MM.1S (cell line): Measurements from ENCODE around the gene MS4A18.

Experiments
- DNase-seq: peaks from one replicate; pipeline ENCODE4 v3.0.0-alpha.2; 2015
- H2AFZ ChIP-seq: fragments of 300-600 bp; sonication (generic); 2 replicates; pipeline ENCODE4 v1.6.0; 2016; ENCODE audit warnings: antibody characterized with exemption, low read length
- H3F3A ChIP-seq: fragments of 300-600 bp; sonication (generic); 2 replicates; pipeline ENCODE4 v1.6.1; 2016; ENCODE audit warnings: mild to moderate bottlenecking, antibody characterized with exemption, low read length, moderate library complexity, mixed read lengths; ENCODE audit not compliant: insufficient read depth
- H3K27ac ChIP-seq: fragments of 300-600 bp; sonication (generic); 2 replicates; pipeline ENCODE4 v1.5.1; 2016; ENCODE audit warnings: mild to moderate bottlenecking, low read length
- H3K27me3 ChIP-seq: fragments of 300-600 bp; sonication (generic); replicated peaks from 2 replicates; pipeline ENCODE4 v1.6.0; 2016; ENCODE audit warnings: low read length; ENCODE audit not compliant: insufficient read depth
- H3K36me3 ChIP-seq: fragments of 300-600 bp; sonication (generic); replicated peaks from 2 replicates; pipeline ENCODE4 v1.6.1; 2016; ENCODE audit warnings: mild to moderate bottlenecking, low read length, mixed read lengths; ENCODE audit not compliant: insufficient read depth
- H3K4me1 ChIP-seq: fragments of 300-600 bp; sonication (generic); 2 replicates; pipeline ENCODE4 v1.6.1; 2016; ENCODE audit warnings: low read length, mixed read lengths
- H3K4me2 ChIP-seq: fragments of 300-600 bp; sonication (generic); 2 replicates; pipeline ENCODE4 v1.6.0; 2016; ENCODE audit warnings: low read depth, low read length
- H3K4me3 ChIP-seq: fragments of 300-600 bp; sonication (generic); 2 replicates; pipeline ENCODE4 v1.5.1; 2016; ENCODE audit warnings: low read length, mixed read lengths
- H3K79me2 ChIP-seq: fragments of 300-600 bp; sonication (generic); 2 replicates; pipeline ENCODE4 v1.6.1; 2016; ENCODE audit warnings: mixed run types, low read length, mixed read lengths
- H3K9ac ChIP-seq: fragments of 300-600 bp; sonication (generic); 2 replicates; pipeline ENCODE4 v1.6.1; 2016; ENCODE audit warnings: low read length, mixed read lengths
- H3K9me2 ChIP-seq: fragments of 300-600 bp; sonication (generic); replicated peaks from 2 replicates; pipeline ENCODE4 v1.6.1; 2016; ENCODE audit warnings: mild to moderate bottlenecking, low read length, mixed read lengths; ENCODE audit not compliant: insufficient read depth
- H3K9me3 ChIP-seq: fragments of 300-600 bp; sonication (generic); replicated peaks from 2 replicates; pipeline ENCODE4 v1.6.1; 2016; ENCODE audit warnings: mild to moderate bottlenecking, low read length, mixed read lengths; ENCODE audit not compliant: insufficient read depth
- H4K20me1 ChIP-seq: fragments of 300-600 bp; sonication (generic); 2 replicates; pipeline ENCODE4 v1.6.1; 2016; ENCODE audit warnings: mild to moderate bottlenecking, low read length, moderate library complexity, mixed read lengths; ENCODE audit not compliant: insufficient read depth
- CTCF ChIP-seq: fragments of 300-600 bp; sonication (generic); IDR thresholded peaks from 2 replicates; pipeline ENCODE4 v1.5.1; 2016; ENCODE audit warnings: antibody characterized with exemption, low read length, mixed read lengths
- EZH2 ChIP-seq: fragments of 300-600 bp; sonication (generic); optimal IDR thresholded peaks from 2 replicates; pipeline ENCODE3; 2017; ENCODE audit warnings: low read depth, mild to moderate bottlenecking, antibody characterized with exemption, low read length, mixed read lengths
- EZH2phosphoT487 ChIP-seq: fragments of 300-600 bp; sonication (generic); IDR thresholded peaks from 2 replicates; pipeline ENCODE4 v1.6.1; 2018; ENCODE audit warnings: antibody characterized with exemption, low read length

The MS4A18 gene

GRCh38 chr11:60781981-60782316, 57.4 kb downstream of the MS4A18 start:
- Histone ChIP-seq H3K4me2 (no peak overlapping the region), H3K9me2 (no peaks in the 10 kb centered on the region), H3K9me3 (no peaks in the 10 kb centered on the region), H3K27me3 (no peaks in the 10 kb centered on the region), H4K20me1 (no peaks in the 10 kb centered on the region), H3K4me3 (no peak overlapping the region), H3K9ac (no peak overlapping the region), H3K79me2 (no peaks in the 10 kb centered on the region), H3K36me3 (no peaks in the 10 kb centered on the region), H2AFZ (no peak overlapping the region), H3K27ac (no peak overlapping the region), H3F3A (no peaks in the 10 kb centered on the region), H3K4me1 (no peaks in the 10 kb centered on the region)
- no peak for DNase-seq
- TF ChIP-seq EZH2phosphoT487 (no peak), EZH2 (no peak), CTCF (no peak)

GRCh38 chr11:60782393-60783140, 58.0 kb downstream of the MS4A18 start:
- no peak overlapping the region for H3K4me3 ChIP-seq

GRCh38 chr11:60783141-60783484, 58.6 kb downstream of the MS4A18 start:
- H3F3A ChIP-seq = no peaks in the 10 kb centered on the region
- no peaks in the 10 kb centered on the region for H3K4me1 ChIP-seq
- no peak overlapping the region for H3K4me2 ChIP-seq
- H3K27me3 ChIP-seq = no peaks in the 10 kb centered on the region
- H4K20me1 ChIP-seq = no peaks in the 10 kb centered on the region
- no peak overlapping the region for H3K9ac ChIP-seq
- no peaks in the 10 kb centered on the region for H3K9me3 ChIP-seq
- no peak overlapping the region for H2AFZ ChIP-seq
- DNase-seq = no peak
- H3K36me3 ChIP-seq = no peaks in the 10 kb centered on the region
- H3K27ac ChIP-seq = no peak overlapping the region
- TF ChIP-seq CTCF = no peak
- TF ChIP-seq EZH2phosphoT487 = no peak
- no peak for TF ChIP-seq EZH2
- no peaks in the 10 kb centered on the region for H3K9me2 ChIP-seq
- H3K4me3 ChIP-seq = no peak overlapping the region
- no peaks in the 10 kb centered on the region for H3K79me2 ChIP-seq

More at GRCh38 chr11:60782393-60783140, 58.0 kb downstream of the MS4A18 start:
- DNase-seq = no peak
- no peak overlapping the region for H2AFZ ChIP-seq
- H3K27ac ChIP-seq = no peak overlapping the region
- H3K36me3 ChIP-seq = no peaks in the 10 kb centered on the region
- H4K20me1 ChIP-seq = no peaks in the 10 kb centered on the region
- H3K27me3 ChIP-seq = no peaks in the 10 kb centered on the region
- TF ChIP-seq EZH2phosphoT487 (no peak), EZH2 (no peak), CTCF (no peak)
- H3K9me3 ChIP-seq = no peaks in the 10 kb centered on the region
- H3K9me2 ChIP-seq = no peaks in the 10 kb centered on the region
- H3K4me1 ChIP-seq = no peaks in the 10 kb centered on the region
- no peak overlapping the region for H3K4me2 ChIP-seq
- H3F3A ChIP-seq = no peaks in the 10 kb centered on the region
- no peaks in the 10 kb centered on the region for H3K79me2 ChIP-seq
- no peak overlapping the region for H3K9ac ChIP-seq
